K562 (cell line): ENCODE results near the gene GNAT3. TPM values are rescaled to one million over a fixed set of nuclear protein-coding genes. Genes with fewer than 3 reads are reported as not detected.

Experiments
- ATAC-seq: fragments of 200-7000 bp; cut with Tn5 transposase; 3 replicates; pipeline ENCODE4 v1.9.1; 2020; ENCODE audit warnings: moderate library complexity
- BruUV-seq: library from RNA; stranded (reverse); fragments of 400-500 nt; replicated peaks from 2 replicates; lab custom pipeline; 2021; lab: Mats Ljungman, UMichigan
- CTCF ChIA-PET: fragments of 300-600 bp; formaldehyde crosslinking; extraction: SDS; loops from one replicate; lab custom pipeline; 2021; ENCODE audit warnings: low intra/inter-chr PET ratio; lab: Yijun Ruan, JAX
- POLR2A ChIA-PET: fragments of 300-600, 350-650 bp; sonication (Branson Sonifier 250); formaldehyde crosslinking; extraction: SDS; loops from one replicate; lab custom pipeline; 2021; ENCODE audit warnings: antibody characterized with exemption, inconsistent platforms; lab: Yijun Ruan, JAX
- DNase-seq, 4 experiments: peaks; one replicate each; pipeline versions ENCODE4 v3.0.0 to v3.0.0-alpha.2; 2011 to 2018; ENCODE audit warnings: low spot score in 3 of 4, mixed read lengths in 3 of 4; ENCODE audit errors: extremely low read depth in 1 of 4
- FAIRE-seq: peaks from 2 replicates; lab custom pipeline; 2011; peaks lifted over from hg19 to GRCh38; lab: Jason Lieb, UNC
- H2AFZ ChIP-seq: 2 replicates; pipeline ENCODE4 v1.6.0; 2011; ENCODE audit warnings: low read depth, low read length, control low read depth, inconsistent platforms
- H3K27ac ChIP-seq: fragments of 200-600 bp; 3 replicates; pipeline ENCODE4 v1.8.0; 2011; ENCODE audit warnings: low read depth, mild to moderate bottlenecking, control low read depth, inconsistent platforms, low read length, moderate library complexity, mixed read lengths; ENCODE audit errors: extremely low read depth
- H3K27me3 ChIP-seq, 2 experiments: fragments of 300-600 bp in 1 of 2; 2 replicates in 1 of 2; 3 replicates in 1 of 2; pipeline versions ENCODE4 v1.6.0 to v1.8.0; 2011; ENCODE audit warnings: inconsistent platforms in 2 of 2, low read length in 2 of 2, mild to moderate bottlenecking in 1 of 2, mixed read lengths in 1 of 2, moderate library complexity in 1 of 2; ENCODE audit not compliant: control insufficient read depth in 2 of 2, insufficient read depth in 2 of 2
- H3K36me3 ChIP-seq: fragments of 300-600 bp; 3 replicates; pipeline ENCODE4 v1.8.0; 2011; ENCODE audit warnings: mild to moderate bottlenecking, low read length, inconsistent platforms; ENCODE audit not compliant: control insufficient read depth, insufficient read depth
- H3K4me1 ChIP-seq, 2 experiments: fragments of 200-600 bp in 1 of 2; replicated peaks in 1 of 2; 2 replicates in 1 of 2; 3 replicates in 1 of 2; pipeline versions ENCODE4 v1.5.1 to v1.8.0; 2011; ENCODE audit warnings: inconsistent platforms in 2 of 2, low read length in 2 of 2, mild to moderate bottlenecking in 1 of 2, mixed read lengths in 1 of 2, moderate library complexity in 1 of 2; ENCODE audit not compliant: control insufficient read depth in 2 of 2, insufficient read depth in 2 of 2
- H3K4me2 ChIP-seq: 2 replicates; pipeline ENCODE4 v1.6.1; 2011; ENCODE audit warnings: low read length, control low read depth, inconsistent platforms, mixed read lengths; ENCODE audit not compliant: insufficient read depth
- H3K4me3 ChIP-seq: fragments of 200-600 bp; sonication (generic), shearing (Covaris generic); 2 replicates; pipeline ENCODE4 v1.5.1; 2016; ENCODE audit warnings: control low read depth, inconsistent platforms
- H3K79me2 ChIP-seq: fragments of 200-600 bp; 3 replicates; pipeline ENCODE4 v1.8.0; 2011; ENCODE audit warnings: low read length, inconsistent platforms; ENCODE audit not compliant: control insufficient read depth, insufficient read depth
- H3K9ac ChIP-seq, 2 experiments: 2 replicates each; pipeline versions ENCODE4 v1.6.0 to v1.6.1; 2011; ENCODE audit warnings: low read depth in 2 of 2, low read length in 2 of 2, control low read depth in 1 of 2, inconsistent platforms in 1 of 2, mild to moderate bottlenecking in 1 of 2, mixed read lengths in 1 of 2; ENCODE audit not compliant: insufficient read depth in 1 of 2
- H3K9me1 ChIP-seq: one replicate; pipeline ENCODE4 v1.6.0; 2011; ENCODE audit warnings: inconsistent platforms, mild to moderate bottlenecking, low read length, moderate library complexity; ENCODE audit not compliant: control insufficient read depth, insufficient read depth
- H3K9me3 ChIP-seq: replicated peaks from 2 replicates; pipeline ENCODE4 v1.5.1; 2011; ENCODE audit warnings: low read depth, low read length, inconsistent platforms; ENCODE audit not compliant: control insufficient read depth, insufficient read depth
- H4K20me1 ChIP-seq: replicated peaks from 2 replicates; pipeline ENCODE4 v1.6.1; 2011; ENCODE audit warnings: low read length, inconsistent platforms, mixed read lengths; ENCODE audit not compliant: control insufficient read depth, insufficient read depth
- MAFF ChIP-seq: IDR thresholded peaks from 2 replicates; pipeline ENCODE4 v1.6.1; 2012; ENCODE audit warnings: low read length, improper control_type of control experiment
- MAFK ChIP-seq: IDR thresholded peaks from 2 replicates; pipeline ENCODE4 v1.6.1; 2011; ENCODE audit warnings: low read length, improper control_type of control experiment
- MBD2 ChIP-seq: sonication (generic); IDR thresholded peaks from 2 replicates; pipeline ENCODE4 v1.6.1; 2016; ENCODE audit warnings: low read depth, borderline replicate concordance
- ZBTB26 ChIP-seq: fragments of 450-650 bp; formaldehyde crosslinking; IDR thresholded peaks from 2 replicates; pipeline ENCODE4 v1.4.0; 2022; ENCODE audit warnings: missing genetic modification characterization
- ZFPM2 ChIP-seq: fragments of 250-450 bp; sonication (Bioruptor Pico); IDR thresholded peaks from 2 replicates; pipeline ENCODE4 v1.5.1; 2022; ENCODE audit warnings: mild to moderate bottlenecking
- ZNF316 ChIP-seq: fragments of 450-650 bp; IDR thresholded peaks from 2 replicates; pipeline ENCODE4 v1.6.1; 2016
- ZNF707 ChIP-seq: fragments of 250-450 bp; sonication (Bioruptor Pico); conservative IDR thresholded peaks from 2 replicates; pipeline ENCODE4 v1.8.0; 2022; ENCODE audit warnings: inconsistent platforms, mild to moderate bottlenecking, moderate library complexity
- WGBS: fragments of 100-300 bp; shearing (Covaris generic); methylation state at CpG from one replicate; pipeline ENCODE4 v1.1.6; 2016; ENCODE audit warnings: low coverage, mixed read lengths; ENCODE audit not compliant: insufficient coverage; ENCODE audit errors: missing lambda C conversion rate; 5-methylcytosine and 5-hydroxymethylcytosine counted together
- in situ Hi-C: fragments of 300-500 bp; cut with MboI; formaldehyde crosslinking; loops from 4 replicates; pipeline ENCODE4 v1.15.0; 2018; ENCODE audit warnings: inconsistent platforms, mixed read lengths
- intact Hi-C: fragments of 100-400 bp; cut with micrococcal nuclease; formaldehyde crosslinking; loops from 2 replicates; pipeline ENCODE4 v1.14.2; 2022
- polyA plus RNA-seq, 8 experiments: library from polyadenylated mRNA; depleted of rRNA in 4 of 8; stranded (reverse) in 5 of 8; unstranded in 3 of 8; fragments of >200 nt; fragmentation: Nextera tagmentation in 2 of 8; fragmentation: Illumina TruSeq in 1 of 8; extraction: Ambion mirVana in 2 of 8; extraction: Trizol in 1 of 8; gene quantifications; 2 replicates each; pipeline versions ENCODE4 v1.2.1 to v1.2.3, GENCODE V29; 2011 to 2014; ENCODE audit warnings: inconsistent platforms in 1 of 8, missing spikeins in 1 of 8
- total RNA-seq, 7 experiments: library from RNA; depleted of rRNA in 6 of 7; stranded (reverse); fragments of >200 nt in 6 of 7; fragmentation: Illumina TruSeq in 2 of 7; extraction: Trizol in 2 of 7; gene quantifications; 2 replicates each; pipeline versions ENCODE4 v1.2.1 to v1.2.3, GENCODE V29; 2011 to 2021; ENCODE audit warnings: low replicate concordance in 1 of 7

GNAT3 gene
- total and polyA plus RNA-seq, 9 of the 15 experiments (the other 6 are each of a cell fraction or from before 2014, with no cell fraction given), result not detected

- POLR2A ChIA-PET, result interaction anchor here (0.5 kb wide), 1 partner anchor 304 kb away, joined by 3 read pairs; no protein-coding TSS in a partner anchor
- no peak overlapping the region for H3K27ac ChIP-seq
These were observed 12.4 kb downstream of the GNAT3 start for GRCh38 chr7:80499350-80499953.

More at GRCh38 chr7:80499350-80499953, 12.4 kb downstream of the GNAT3 start:
- BruUV-seq, result no TSS peak
- H3K9me3 ChIP-seq, result no peaks in the 10 kb centered on the region
- in situ Hi-C loops, result no loop called here
- intact Hi-C loops, result no loop called here
- H4K20me1 ChIP-seq, result no peaks in the 10 kb centered on the region
- no peak overlapping the region for H3K4me2 ChIP-seq
- H3K9me1 ChIP-seq, result no peaks in the 10 kb centered on the region
- no peaks in the 10 kb centered on the region for H3K36me3 ChIP-seq
- H3K27me3 ChIP-seq, result no peaks in the 10 kb centered on the region
- WGBS, result 10% methylated on average over 1 of the region's 1 CpG
- H3K4me1 ChIP-seq, result no peaks in the 10 kb centered on the region
- H3K4me3 ChIP-seq, result no peak overlapping the region
- no peaks in the 10 kb centered on the region for H3K79me2 ChIP-seq
- CTCF ChIA-PET, result no interaction called here
- FAIRE-seq, result no peak
- no peak overlapping the region for H3K9ac ChIP-seq
- DNase-seq, result no peak
- no peak for ATAC-seq
- no peak overlapping the region for H2AFZ ChIP-seq
- no peak for TF ChIP-seq MBD2
- peak; percentile 24; the same call in 1 of the 2 replicates for TF ChIP-seq ZNF316
- peak; percentile 7; the same call in 1 of the 2 replicates for TF ChIP-seq MAFK
- no peak for TF ChIP-seq ZFPM2 (CRISPR knock-in tag)
- TF ChIP-seq ZNF707, result no peak
- TF ChIP-seq ZBTB26 (CRISPR knock-in tag), result no peak
- 0 out of 2 replicates have a peak, but pooled peaks have one; percentile 17 for TF ChIP-seq MAFF
- TF ChIP-seq, all 486 proteins: peak for 3
